IPS DF 6.9 (cell line): ENCODE measurements around the gene EFNA3.

ENCODE experiments used
- DNase-seq: peaks from one replicate; pipeline ENCODE4 v3.0.0-alpha.2; 2013; ENCODE audit warnings: low read depth, low spot score
- H3K27ac ChIP-seq: one replicate; pipeline ENCODE4 v1.5.1; 2013; ENCODE audit warnings: low read length, control low read depth
- H3K27me3 ChIP-seq: 2 replicates; pipeline ENCODE4 v1.6.1; 2013; ENCODE audit warnings: mild to moderate bottlenecking, low read length; ENCODE audit not compliant: control insufficient read depth, insufficient read depth
- H3K36me3 ChIP-seq: 2 replicates; pipeline ENCODE4 v1.6.1; 2013; ENCODE audit warnings: low read length; ENCODE audit not compliant: control insufficient read depth, insufficient read depth
- H3K4me1 ChIP-seq: 2 replicates; pipeline ENCODE4 v1.6.1; 2013; ENCODE audit warnings: low read length; ENCODE audit not compliant: control insufficient read depth, insufficient read depth
- H3K4me3 ChIP-seq: 2 replicates; pipeline ENCODE4 v1.5.1; 2013; ENCODE audit warnings: mild to moderate bottlenecking, low read length
- H3K9me3 ChIP-seq: 2 replicates; pipeline ENCODE4 v1.6.1; 2013; ENCODE audit warnings: low read length, inconsistent platforms; ENCODE audit not compliant: control insufficient read depth, insufficient read depth
- WGBS: extraction: QIAGEN DNeasy Blood & Tissue Kit; methylation state at CpG from one replicate; pipeline ENCODE4 v1.1.7; 2013; ENCODE audit warnings: mixed read lengths, missing lambda C conversion rate; ENCODE audit not compliant: insufficient read length, insufficient coverage; 5-methylcytosine and 5-hydroxymethylcytosine counted together

EFNA3 gene

GRCh38 chr1:155037851-155038441 is 40.7 kb upstream of the EFNA3 start:
- H3K4me1 ChIP-seq, result no peaks in the 10 kb centered on the region; the same call in 1 of the 2 replicates
- WGBS, result no CpG with 5 or more reads among the region's 6 CpGs
- no peaks in the 10 kb centered on the region for H3K36me3 ChIP-seq
- no peak overlapping the region for H3K27ac ChIP-seq
- H3K4me3 ChIP-seq, result no peak overlapping the region
- H3K27me3 ChIP-seq, result no peaks in the 10 kb centered on the region
- H3K9me3 ChIP-seq, result no peaks in the 10 kb centered on the region
- no peak for DNase-seq

- Histone ChIP-seq H3K9me3 (no peaks in the 10 kb centered on the region), H3K4me1 (no peaks in the 10 kb centered on the region; the same call in 1 of the 2 replicates), H3K27ac (no peak overlapping the region), H3K4me3 (no peak overlapping the region), H3K36me3 (no peaks in the 10 kb centered on the region), H3K27me3 (no peaks in the 10 kb centered on the region)
- WGBS, result no CpG with 5 or more reads among the region's 8 CpGs
- no peak for DNase-seq
Measured at GRCh38 chr1:155038602-155039307, 39.9 kb upstream of the EFNA3 start.

GRCh38 chr1:155039308-155039669 is 39.3 kb upstream of the EFNA3 start:
- no CpG with 5 or more reads among the region's 4 CpGs for WGBS
- Histone ChIP-seq H3K27ac (no peak overlapping the region), H3K4me3 (no peak overlapping the region), H3K36me3 (no peaks in the 10 kb centered on the region), H3K9me3 (no peaks in the 10 kb centered on the region), H3K27me3 (no peaks in the 10 kb centered on the region), H3K4me1 (no peaks in the 10 kb centered on the region; the same call in 1 of the 2 replicates)
- no peak for DNase-seq

GRCh38 chr1:155040358-155041093 is 38.1 kb upstream of the EFNA3 start:
- Histone ChIP-seq H3K4me1 (peaks cover 3% of the 10 kb centered on the region), H3K27me3 (no peaks in the 10 kb centered on the region)
- WGBS, result no CpG with 5 or more reads among the region's 14 CpGs

GRCh38 chr1:155042789-155043188 is 35.8 kb upstream of the EFNA3 start:
- no peak for DNase-seq
- Histone ChIP-seq H3K27ac (no peak overlapping the region), H3K4me3 (no peak overlapping the region), H3K36me3 (no peaks in the 10 kb centered on the region), H3K4me1 (peaks cover 3% of the 10 kb centered on the region), H3K9me3 (no peaks in the 10 kb centered on the region), H3K27me3 (no peaks in the 10 kb centered on the region)
- WGBS, result no CpG with 5 or more reads among the region's 5 CpGs

More at GRCh38 chr1:155040358-155041093, 38.1 kb upstream of the EFNA3 start:
- H3K36me3 ChIP-seq, result no peaks in the 10 kb centered on the region
- no peak overlapping the region for H3K27ac ChIP-seq
- no peak for DNase-seq
- no peaks in the 10 kb centered on the region for H3K9me3 ChIP-seq
- no peak overlapping the region for H3K4me3 ChIP-seq

GRCh38 chr1:155043301-155043702 is 35.3 kb upstream of the EFNA3 start:
- DNase-seq, result no peak
- no peaks in the 10 kb centered on the region for H3K27me3 ChIP-seq
- H3K4me1 ChIP-seq, result peaks cover 3% of the 10 kb centered on the region
- no peaks in the 10 kb centered on the region for H3K36me3 ChIP-seq
- no CpG with 5 or more reads among the region's 12 CpGs for WGBS
- no peaks in the 10 kb centered on the region for H3K9me3 ChIP-seq
- H3K4me3 ChIP-seq, result no peak overlapping the region
- H3K27ac ChIP-seq, result no peak overlapping the region

GRCh38 chr1:155043793-155044192 is 34.8 kb upstream of the EFNA3 start:
- Histone ChIP-seq H3K27ac (no peak overlapping the region), H3K27me3 (no peaks in the 10 kb centered on the region), H3K36me3 (no peaks in the 10 kb centered on the region), H3K4me3 (no peak overlapping the region), H3K4me1 (peaks cover 3% of the 10 kb centered on the region; the same call in 1 of the 2 replicates), H3K9me3 (no peaks in the 10 kb centered on the region)
- DNase-seq, result no peak
- WGBS, result no CpG with 5 or more reads among the region's 3 CpGs

- no peak overlapping the region for H3K4me3 ChIP-seq
- WGBS, result no CpG with 5 or more reads among the region's 6 CpGs
Measured at GRCh38 chr1:155044365-155044764, 34.3 kb upstream of the EFNA3 start.

GRCh38 chr1:155044812-155045657 is 33.6 kb upstream of the EFNA3 start:
- Histone ChIP-seq H3K27me3 (no peaks in the 10 kb centered on the region), H3K36me3 (no peaks in the 10 kb centered on the region), H3K27ac (no peak overlapping the region), H3K9me3 (no peaks in the 10 kb centered on the region), H3K4me1 (peaks cover 3% of the 10 kb centered on the region; the same call in 1 of the 2 replicates), H3K4me3 (no peak overlapping the region)
- WGBS, result no CpG with 5 or more reads among the region's 7 CpGs
- no peak for DNase-seq

More at GRCh38 chr1:155044365-155044764, 34.3 kb upstream of the EFNA3 start:
- Histone ChIP-seq H3K36me3 (no peaks in the 10 kb centered on the region), H3K9me3 (no peaks in the 10 kb centered on the region), H3K27ac (no peak overlapping the region), H3K4me1 (peaks cover 3% of the 10 kb centered on the region; the same call in 1 of the 2 replicates), H3K27me3 (no peaks in the 10 kb centered on the region)
- DNase-seq, result no peak
